Lung (tissue), 12 donors: ENCODE data around the gene IFIH1. TPM values are rescaled to one million over a fixed set of nuclear protein-coding genes. Genes with fewer than 3 reads are reported as not detected.

Experiments
- ATAC-seq: fragments of 200-7000 bp; cut with Tn5 transposase; one replicate; pipeline ENCODE4 v1.9.1; 2020; ENCODE audit warnings: moderate number of reproducible peaks; ENCODE audit not compliant: insufficient read depth, low FRiP score
- DNase-seq, 3 donors: peaks; one replicate each; pipeline ENCODE4 v3.0.0-alpha.2; 2013 to 2017
- H3K27ac ChIP-seq, 2 donors: one replicate each; pipeline ENCODE4 v1.5.1; 2013; ENCODE audit warnings: mild to moderate bottlenecking in 2 of 2, moderate library complexity in 2 of 2, control low read depth in 1 of 2, inconsistent platforms in 1 of 2, low read depth in 1 of 2, low read length in 1 of 2
- H3K27me3 ChIP-seq, 3 donors: one replicate each; pipeline ENCODE4 v1.5.1; 2013; ENCODE audit warnings: low read length in 2 of 3; ENCODE audit not compliant: control insufficient read depth in 3 of 3, insufficient read depth in 3 of 3
- H3K36me3 ChIP-seq, 4 donors: one replicate each; pipeline ENCODE4 v1.5.1; 2013; ENCODE audit warnings: low read length in 4 of 4, mild to moderate bottlenecking in 1 of 4, moderate library complexity in 1 of 4; ENCODE audit not compliant: control insufficient read depth in 4 of 4, insufficient read depth in 4 of 4
- H3K4me1 ChIP-seq, 5 donors: one replicate each; pipeline ENCODE4 v1.5.1; 2013; ENCODE audit warnings: low read length in 5 of 5, mild to moderate bottlenecking in 2 of 5, moderate library complexity in 1 of 5; ENCODE audit not compliant: control insufficient read depth in 5 of 5, insufficient read depth in 5 of 5
- H3K4me3 ChIP-seq: one replicate; pipeline ENCODE4 v1.5.1; 2013; ENCODE audit warnings: mild to moderate bottlenecking, control low read depth, moderate library complexity
- H3K9ac ChIP-seq, 2 donors: one replicate each; pipeline ENCODE4 v1.5.1; 2013; ENCODE audit warnings: low read length in 2 of 2, control low read depth in 1 of 2; ENCODE audit not compliant: insufficient read depth in 1 of 2
- H3K9me3 ChIP-seq, 4 donors: one replicate each; pipeline ENCODE4 v1.5.1; 2013; ENCODE audit warnings: low read length in 3 of 4, mild to moderate bottlenecking in 1 of 4, moderate library complexity in 1 of 4; ENCODE audit not compliant: control insufficient read depth in 4 of 4, insufficient read depth in 3 of 4
- CTCF ChIP-seq: IDR thresholded peaks from 2 replicates; pipeline ENCODE4 v1.5.1; 2012; ENCODE audit warnings: mild to moderate bottlenecking; ENCODE audit errors: control extremely low read depth, extremely low read depth
- WGBS, 2 donors: extraction: QIAGEN DNeasy Blood & Tissue Kit; methylation state at CpG; one replicate each; pipeline ENCODE4 v1.1.7; 2013; 5-methylcytosine and 5-hydroxymethylcytosine counted together
- polyA plus RNA-seq, 2 donors: library from polyadenylated mRNA; stranded (reverse); fragments of 200-250 nt; gene quantifications; one replicate each; pipeline ENCODE4 v1.2.1, GENCODE V29; 2013
- total RNA-seq, 2 donors: library from RNA; depleted of rRNA in 1 of 2; stranded (reverse); fragments of >200 nt in 1 of 2; gene quantifications; one replicate each; pipeline ENCODE4 v1.2.1, GENCODE V29; 2014 to 2021
- donor health status: control.
- donor health status: control.
- donor health status: Bipolar disorder and iron deficiency.
- donor health status: healthy.
- donor health status: DM: yes; HTN: yes; CAD: no.

IFIH1 gene
- total and polyA plus RNA-seq, 4 donors = 9.4 to 26.1 (median 20.1) TPM

- ATAC-seq = no peak
- Histone ChIP-seq H3K4me3 (no peak overlapping the region), H3K27ac (peak overlapping the region in 1 of 2 donors; percentile 21), H3K4me1 (no peaks in the 10 kb centered on the region), H3K27me3 (no peaks in the 10 kb centered on the region), H3K36me3 (peaks cover 0 to 3% (median 0%) of the 10 kb centered on the region in 4 donors), H3K9ac (no peak overlapping the region), H3K9me3 (no peaks in the 10 kb centered on the region)
- WGBS, 2 donors = 49 to 50% methylated on average over 2 of the region's 2 CpGs
- no peak for TF ChIP-seq CTCF
- DNase-seq = peak in 1 of 3 donors; percentile 12
These were observed 25.2 kb downstream of the IFIH1 start for GRCh38 chr2:162293122-162293786.

GRCh38 chr2:162291748-162292147 lies 26.7 kb downstream of the IFIH1 start:
- ATAC-seq (no peak), DNase-seq (no peak)
- H3K9me3 ChIP-seq = no peaks in the 10 kb centered on the region
- no peak for TF ChIP-seq CTCF
- no peaks in the 10 kb centered on the region for H3K4me1 ChIP-seq
- no peak overlapping the region for H3K4me3 ChIP-seq
- H3K27ac ChIP-seq = no peak overlapping the region
- peaks cover 0 to 5% (median 0%) of the 10 kb centered on the region in 4 donors for H3K36me3 ChIP-seq
- H3K27me3 ChIP-seq = no peaks in the 10 kb centered on the region
- H3K9ac ChIP-seq = no peak overlapping the region
- 74 to 87% methylated on average over 3 of the region's 3 CpGs for WGBS, 2 donors

GRCh38 chr2:162282765-162283425 lies 35.6 kb downstream of the IFIH1 start:
- ATAC-seq (no peak), DNase-seq (no peak)
- Histone ChIP-seq H3K27ac (no peak overlapping the region), H3K4me1 (no peaks in the 10 kb centered on the region), H3K36me3 (peaks cover 0 to 13% (median 3%) of the 10 kb centered on the region in 4 donors), H3K27me3 (no peaks in the 10 kb centered on the region), H3K4me3 (no peak overlapping the region), H3K9me3 (no peaks in the 10 kb centered on the region), H3K9ac (no peak overlapping the region)
- 71 to 83% methylated on average over 4 of the region's 4 CpGs for WGBS, 2 donors
- TF ChIP-seq CTCF = no peak
